COLO668 (cell line): ENCODE data around the gene SCFD2.
A peak's percentile ranks its signal among the peaks of the same experiment; 100 is the strongest.
"Not testable (repeated sequence)": the region's sequence is repeated elsewhere in the genome, so short reads cannot be mapped to it uniquely, and the experiment has no call there.

Experiments
- DNase-seq: peaks from one replicate; lab custom pipeline; 2025; ENCODE audit not compliant: unreplicated experiment; lab: John Stamatoyannopoulos, UW

The SCFD2 gene

DNA sequence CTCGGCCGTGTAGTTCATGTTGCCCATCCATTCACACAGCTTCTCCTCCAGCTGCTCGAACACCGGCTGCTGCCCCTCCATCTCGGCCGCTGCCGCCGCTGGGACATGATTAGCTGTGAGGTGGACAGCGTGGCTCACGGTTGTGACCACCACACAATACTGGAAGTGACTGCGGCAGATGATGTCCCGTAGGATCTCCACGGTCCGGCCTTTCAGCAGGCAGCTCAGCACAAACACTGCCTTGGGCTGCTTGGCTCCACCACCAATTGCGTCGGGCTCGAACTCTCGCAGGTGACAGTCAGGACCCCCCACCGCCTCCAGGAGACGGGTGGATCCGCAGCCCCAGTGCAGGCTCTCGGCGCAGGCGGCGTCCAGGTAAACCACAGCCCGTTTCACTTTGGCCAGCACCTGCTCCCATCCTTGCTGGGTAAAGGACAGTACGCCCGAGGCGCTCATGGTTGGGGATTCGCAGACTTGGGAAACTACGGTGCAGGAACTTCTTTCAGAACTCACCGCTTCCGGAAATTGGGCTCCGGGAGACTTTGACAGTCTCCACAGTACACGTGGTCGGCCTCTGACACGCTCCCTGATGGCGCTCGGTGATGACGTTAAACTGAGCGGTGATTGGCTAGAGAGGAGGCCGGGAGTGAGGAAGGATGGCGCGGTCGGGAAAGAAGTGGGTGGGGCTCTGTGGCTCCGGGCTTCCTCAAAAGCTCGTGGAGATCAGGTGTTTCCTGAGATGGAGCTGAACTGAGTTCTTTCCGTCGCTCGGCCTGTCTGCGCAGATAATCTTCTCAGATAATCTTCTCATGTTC is at the start of gene SCFD2:
SCFD2 (minus strand) TSS at position 576 of the 815 bp plus-strand sequence.
- DNase-seq = peak; percentile 97

DNA sequence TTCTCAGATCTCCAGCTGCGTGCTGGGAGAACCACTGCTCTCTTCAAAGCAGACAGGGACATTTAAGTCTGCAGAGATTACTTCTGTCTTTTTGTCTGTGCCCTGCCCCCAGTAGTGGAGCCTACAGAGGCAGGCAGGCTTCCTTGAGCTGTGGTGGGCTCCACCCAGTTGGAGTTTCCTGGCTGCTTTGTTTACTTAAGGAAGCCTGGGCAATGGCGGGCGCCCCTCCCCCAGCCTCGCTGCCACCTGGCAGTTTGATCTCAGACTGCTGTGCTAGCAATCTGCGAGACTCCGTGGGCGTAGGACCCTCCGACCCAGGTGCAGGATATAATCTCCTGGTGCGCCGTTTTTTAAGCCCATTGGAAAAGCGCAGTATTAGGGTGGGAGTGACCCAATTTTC is 43.6 kb upstream of the SCFD2 start:
- DNase-seq = not testable (repeated sequence)

DNA sequence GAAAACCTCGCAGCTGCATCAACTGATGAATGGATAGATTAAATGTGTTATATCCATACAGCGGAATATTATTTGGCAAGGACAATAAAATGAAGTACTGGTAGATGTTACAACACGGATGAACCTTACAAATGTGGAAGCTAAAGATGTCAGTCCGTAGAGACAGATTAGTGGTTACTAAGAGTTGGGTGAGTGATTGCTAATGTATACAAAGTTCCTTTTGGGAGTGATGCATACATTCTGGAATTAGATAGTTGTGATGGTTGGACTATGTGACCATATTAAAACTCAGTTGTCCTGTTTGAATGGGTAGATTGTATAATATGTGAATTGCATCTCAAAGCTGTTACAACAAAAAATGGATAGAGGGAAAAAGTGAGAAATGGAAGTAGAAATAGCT is 14.4 kb upstream of the SCFD2 start:
- no peak for DNase-seq

DNA sequence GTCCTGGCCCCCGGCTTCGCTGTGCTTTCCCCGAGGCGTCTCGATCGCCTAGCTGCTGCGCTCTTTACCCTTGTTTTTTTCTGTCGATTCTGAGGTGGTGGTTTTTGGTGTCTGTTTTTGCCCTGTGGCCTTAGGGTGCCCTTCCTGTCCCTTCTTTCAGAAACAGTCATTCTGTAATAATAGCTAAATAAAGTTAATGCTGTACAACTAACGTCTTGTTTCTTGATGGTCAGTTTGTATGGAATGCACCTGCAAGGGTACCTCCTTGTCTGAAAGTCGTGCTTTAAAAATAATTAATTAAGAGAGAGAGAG is 12.3 kb upstream of the SCFD2 start:
- DNase-seq = no peak

DNA sequence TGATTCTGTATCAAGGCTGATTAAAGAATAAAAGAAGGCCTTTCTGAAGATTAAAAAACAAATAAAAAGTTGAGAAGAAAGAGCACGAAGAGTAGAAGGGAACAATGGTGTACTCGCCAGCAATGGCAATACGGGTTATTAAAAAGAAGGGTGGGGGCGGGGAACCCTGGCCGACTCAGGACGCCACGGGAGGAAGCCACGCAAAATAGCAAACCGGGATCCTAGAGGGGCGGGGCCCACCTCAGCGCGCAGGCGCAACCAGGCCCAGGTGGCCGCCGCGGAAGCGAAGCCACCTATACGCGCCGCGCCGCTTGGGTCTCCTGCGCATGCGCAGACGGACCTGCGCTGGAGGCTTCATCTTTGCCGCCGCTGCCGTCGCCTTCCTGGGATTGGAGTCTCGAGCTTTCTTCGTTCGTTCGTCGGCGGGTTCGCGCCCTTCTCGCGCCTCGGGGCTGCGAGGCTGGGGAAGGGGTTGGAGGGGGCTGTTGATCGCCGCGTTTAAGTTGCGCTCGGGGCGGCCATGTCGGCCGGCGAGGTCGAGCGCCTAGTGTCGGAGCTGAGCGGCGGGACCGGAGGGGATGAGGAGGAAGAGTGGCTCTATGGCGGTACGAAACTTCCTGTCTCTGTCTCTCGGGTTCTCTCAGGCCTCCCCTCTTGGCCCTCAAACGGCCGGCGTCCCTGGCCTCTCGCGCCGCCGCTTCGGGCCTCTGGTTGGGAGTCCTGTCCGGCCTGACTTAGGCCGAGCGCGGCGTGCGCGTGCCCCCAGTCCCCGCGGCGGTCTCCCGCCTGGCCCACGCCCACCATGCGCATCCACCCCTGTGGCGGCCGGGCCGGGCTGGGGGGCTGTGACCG is 11.7 kb upstream of the SCFD2 start, which contains the start of gene FIP1L1:
FIP1L1 (plus strand) TSS at position 323 of the 852 bp plus-strand sequence; CDS start at position 521, 198 bp downstream.
- DNase-seq = peak; percentile 97

DNA sequence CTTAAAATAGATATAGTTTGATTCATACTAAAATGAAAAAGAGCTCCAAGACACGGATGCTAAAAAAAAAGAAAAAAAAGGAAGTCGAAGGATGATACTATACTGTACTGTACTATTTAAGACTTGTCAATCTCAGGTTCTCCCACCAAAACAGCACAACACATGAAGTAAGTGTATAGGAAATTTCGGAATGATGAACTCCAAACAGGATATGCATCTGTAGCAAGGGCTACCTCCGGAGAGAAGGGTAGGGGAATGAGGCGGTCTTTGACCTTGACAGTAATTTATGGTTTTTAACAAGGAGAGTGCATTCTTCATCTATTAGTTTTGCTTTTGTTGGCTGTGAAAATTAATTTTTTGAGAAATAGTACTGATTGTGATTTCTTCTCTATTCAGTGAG is 11.0 kb upstream of the SCFD2 start:
- no peak for DNase-seq

DNA sequence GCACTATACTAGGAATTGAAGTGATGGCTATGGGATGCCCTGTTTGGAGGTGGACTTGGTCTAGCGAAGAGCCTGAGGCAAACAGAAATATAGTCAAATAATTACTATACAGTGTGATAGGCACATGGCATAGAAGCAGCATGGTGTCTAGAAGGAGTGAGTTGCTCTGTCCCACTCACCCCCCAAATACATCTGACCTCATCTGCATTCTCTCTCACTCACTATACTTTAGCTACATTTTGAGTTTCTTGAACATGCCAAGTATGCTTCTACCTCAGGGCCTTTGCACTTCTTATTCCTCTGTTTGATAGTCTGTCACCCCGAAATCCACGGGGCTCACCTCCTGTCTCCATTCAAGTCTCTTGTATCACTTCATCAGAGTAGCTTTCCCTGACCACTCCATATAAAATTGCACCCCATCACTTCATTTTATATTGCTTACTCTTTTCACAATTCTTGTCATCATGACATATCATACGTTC is 9.0 kb upstream of the SCFD2 start:
- DNase-seq = no peak

DNA sequence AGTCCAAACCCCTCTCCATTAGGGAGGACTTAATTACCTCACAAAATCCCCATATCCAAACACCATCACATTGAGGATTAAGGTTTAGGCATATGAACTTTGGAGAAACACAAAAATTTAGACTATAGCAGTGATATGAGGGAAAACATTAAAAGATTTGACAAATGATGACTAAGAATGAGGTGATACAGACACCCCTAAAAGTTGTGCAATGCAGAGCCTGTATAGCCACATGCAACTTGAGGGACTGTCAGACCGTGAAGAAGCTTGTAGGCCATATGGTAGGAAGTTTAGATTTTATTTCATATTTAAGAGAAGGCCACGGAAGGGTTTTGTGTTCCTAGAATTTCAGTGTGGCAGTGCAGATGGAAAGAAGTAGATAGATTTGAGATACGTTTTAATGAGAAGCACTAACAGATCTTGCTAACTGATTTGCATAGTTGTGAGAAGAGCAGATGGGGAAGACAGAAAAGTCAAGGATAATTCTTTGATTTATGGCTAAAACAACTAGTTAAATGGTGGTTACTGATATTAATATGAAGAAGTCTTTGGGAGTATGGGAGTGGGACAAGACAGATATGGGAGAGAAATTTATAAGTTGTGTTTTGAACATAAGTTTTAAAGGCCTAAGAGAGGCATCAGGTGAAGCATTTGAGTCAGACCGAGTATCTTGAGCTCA is 6.1 kb upstream of the SCFD2 start:
- no peak for DNase-seq

DNA sequence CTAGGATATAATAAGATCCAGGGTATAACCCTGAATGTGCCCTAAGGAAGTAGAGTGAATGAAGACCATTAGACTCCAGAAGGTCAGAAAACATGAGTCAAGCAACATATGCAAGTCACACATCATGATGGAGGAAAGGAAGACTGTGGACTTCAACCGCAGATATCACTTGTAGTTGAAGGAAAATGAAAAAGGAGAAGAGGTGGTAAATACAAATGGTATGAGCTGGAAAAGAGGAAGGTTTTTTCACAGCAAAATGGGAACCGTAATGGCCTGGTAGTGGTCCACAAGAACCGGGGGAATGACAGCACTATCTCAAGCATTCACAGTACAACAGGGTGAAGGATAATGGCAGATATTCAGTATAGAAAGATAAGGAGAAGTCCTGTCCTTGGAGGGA is 5.2 kb upstream of the SCFD2 start:
- DNase-seq = no peak

DNA sequence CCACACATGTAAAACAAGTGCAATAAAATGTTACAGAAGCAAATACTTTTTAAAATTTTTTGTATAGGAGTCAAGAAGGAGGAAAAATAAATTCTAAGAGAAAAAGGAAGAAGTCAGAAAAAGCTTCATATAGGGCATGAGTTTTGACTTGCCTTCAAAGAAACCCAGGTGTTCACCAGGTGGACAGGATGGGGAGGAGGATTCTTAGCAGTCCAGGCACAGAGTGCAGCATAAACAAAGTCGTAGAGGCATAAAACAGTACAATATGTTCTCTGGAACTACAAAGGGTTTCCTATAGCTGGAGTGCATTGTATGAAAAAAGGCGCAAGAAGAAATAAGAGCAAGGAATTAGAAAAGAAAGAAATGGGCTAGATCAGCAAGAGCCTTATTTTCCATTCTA is 1.9 kb upstream of the SCFD2 start:
- DNase-seq = no peak

DNA sequence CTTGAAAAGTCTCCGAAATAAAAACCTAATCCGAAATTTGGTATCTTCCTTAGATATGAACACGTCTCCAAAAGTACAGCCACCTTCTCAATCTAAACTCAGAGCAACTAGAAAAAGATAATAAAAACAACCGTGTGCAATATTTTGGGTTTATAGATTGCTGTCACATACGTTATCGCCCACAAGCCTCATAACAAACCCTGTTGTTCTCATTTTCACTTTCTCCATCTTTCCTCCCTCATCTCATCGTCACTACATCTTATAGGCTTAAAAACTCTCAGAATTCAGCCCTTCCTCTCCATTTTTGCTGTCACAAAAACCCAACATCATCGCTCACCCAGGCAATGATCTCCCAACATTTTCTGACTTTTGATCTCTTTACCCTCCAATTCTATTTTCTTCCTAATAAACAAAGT is 448 bp upstream of the SCFD2 start:
- DNase-seq = no peak

DNA sequence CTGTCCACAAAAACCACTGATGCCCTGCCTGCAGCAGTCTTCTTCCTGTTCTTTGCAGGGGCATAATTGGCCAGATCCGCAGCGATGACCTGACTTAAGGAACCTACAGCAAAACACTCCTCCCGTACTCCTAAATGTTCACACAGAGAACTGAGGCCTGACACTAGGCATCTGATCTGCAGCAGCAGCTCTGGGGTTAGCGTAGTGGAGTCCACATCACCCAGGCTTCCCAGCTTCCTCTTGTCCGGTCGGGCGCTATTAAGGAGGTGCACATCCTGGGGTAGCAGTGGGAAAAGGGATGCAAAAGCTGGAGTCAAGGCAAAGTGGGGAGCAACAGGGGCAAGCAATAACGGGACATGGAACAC is 758 bp downstream of the SCFD2 start:
- DNase-seq = peak; percentile 53

DNA sequence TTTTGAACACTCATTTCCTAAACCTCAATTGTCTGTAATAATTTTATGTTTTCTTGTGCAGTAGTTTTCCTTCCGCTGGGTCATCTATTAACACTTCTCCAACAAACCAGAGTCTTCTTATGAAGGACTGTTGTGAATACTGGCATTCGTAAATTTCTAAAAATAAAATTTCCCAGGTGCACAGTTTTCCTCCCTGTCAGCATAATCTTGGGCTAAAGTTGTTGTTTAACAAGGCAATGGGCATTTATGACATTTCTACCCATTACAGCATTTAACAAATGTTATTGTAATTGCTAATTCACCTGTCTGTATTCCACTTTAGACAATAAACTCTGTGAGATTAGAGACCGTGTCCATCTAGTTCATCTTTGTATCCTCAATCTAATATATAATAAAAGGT is 1.2 kb downstream of the SCFD2 start:
- DNase-seq = no peak

DNA sequence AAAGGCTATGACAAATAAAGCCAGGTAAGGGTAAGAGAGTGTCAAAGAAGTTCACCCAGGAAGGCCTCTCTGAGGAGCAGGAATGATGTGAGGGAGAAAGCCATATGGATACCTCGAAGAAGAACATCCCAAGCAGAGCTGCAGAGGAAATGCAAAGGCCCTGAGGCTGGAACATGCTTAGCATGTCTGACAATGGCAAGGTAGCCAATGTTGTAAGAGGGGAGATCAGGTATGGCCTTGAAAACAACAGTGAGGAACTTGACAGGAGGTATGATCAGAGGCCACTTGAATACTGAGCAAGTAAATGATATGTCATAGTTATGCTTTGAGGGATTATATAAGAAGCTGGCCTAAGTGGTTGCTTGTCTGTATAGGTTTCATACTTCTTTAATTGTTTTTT is 3.8 kb downstream of the SCFD2 start:
- DNase-seq = no peak

DNA sequence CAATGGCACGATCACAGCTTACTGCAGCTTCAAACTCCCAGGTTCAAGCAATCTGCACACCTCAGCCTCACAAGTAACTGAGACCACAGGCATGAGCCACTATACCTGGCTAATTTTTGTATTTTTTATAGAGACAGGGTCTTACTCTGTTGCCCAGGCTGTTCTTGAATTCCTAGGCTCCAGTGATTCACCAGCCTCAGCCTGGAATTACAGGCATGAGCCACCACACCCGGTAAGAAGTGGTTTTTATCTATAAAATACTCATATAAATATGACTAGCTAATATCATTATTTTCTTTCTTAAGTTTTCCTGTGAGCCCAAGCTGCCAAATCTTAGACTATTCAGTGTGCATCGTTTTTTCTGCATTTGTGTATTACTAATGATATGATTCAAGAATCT is 4.4 kb downstream of the SCFD2 start:
- no peak for DNase-seq

DNA sequence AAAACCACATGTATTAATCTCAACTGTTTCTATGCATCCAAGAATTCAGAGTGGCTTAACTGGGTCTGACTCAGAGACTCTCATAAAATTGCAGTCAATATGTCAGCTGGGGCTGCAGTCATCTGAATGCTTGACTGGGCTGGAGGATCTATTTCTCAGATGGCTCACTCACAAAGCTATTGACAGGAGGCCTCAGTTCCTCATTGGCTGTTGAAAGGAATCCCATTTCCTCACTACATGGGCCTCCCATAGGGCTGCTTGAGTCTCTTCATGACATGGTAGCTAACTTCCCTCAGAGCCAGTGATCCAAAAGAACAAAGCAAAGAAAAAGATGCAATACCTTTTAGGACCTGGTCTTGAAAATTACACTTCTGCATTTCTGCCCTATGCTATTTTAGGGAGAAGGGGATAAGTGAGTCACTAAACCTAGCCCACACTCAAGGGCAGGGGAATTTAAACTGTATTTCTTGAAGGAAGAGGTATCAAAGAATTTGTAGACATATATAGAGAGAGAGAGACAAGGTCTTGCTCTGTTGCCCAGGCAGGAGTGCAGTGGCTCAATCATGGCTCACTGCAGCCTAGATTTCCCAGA is 9.8 kb downstream of the SCFD2 start:
- no peak for DNase-seq

DNA sequence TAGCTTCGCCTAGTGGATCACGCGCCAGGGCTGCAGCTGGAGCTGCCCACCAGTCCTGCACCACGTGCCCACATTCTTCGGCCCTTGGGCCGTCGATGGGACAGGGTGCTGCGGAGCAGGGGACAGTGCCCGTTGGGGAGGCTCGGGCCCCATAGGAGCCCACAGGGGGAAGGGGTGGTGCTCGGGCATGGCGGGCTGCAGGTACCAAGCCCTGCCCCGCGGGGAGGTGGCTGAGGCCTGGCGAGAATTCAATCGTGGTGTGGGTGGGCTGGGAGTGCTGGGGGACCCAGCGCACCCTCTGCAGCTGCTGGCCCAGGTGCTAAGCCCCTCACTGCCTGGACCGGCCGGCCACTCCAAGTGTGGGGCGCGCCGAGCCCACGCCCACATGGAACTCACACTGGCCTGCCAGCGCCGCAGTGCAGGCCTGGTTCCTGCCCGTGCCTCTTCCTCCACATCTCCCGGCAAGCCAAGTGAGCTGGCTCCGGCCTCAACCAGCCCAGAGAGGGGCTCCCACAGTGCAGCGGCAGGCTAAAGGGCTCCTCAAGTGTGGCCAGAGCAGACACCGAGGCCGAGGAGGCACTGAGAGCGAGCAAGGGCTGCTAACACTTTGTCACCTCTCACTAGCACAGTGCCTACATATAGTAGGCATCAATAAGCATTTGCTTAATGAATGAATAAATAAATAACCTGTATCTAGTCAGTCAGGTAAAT is 11.7 kb downstream of the SCFD2 start:
- no peak for DNase-seq

DNA sequence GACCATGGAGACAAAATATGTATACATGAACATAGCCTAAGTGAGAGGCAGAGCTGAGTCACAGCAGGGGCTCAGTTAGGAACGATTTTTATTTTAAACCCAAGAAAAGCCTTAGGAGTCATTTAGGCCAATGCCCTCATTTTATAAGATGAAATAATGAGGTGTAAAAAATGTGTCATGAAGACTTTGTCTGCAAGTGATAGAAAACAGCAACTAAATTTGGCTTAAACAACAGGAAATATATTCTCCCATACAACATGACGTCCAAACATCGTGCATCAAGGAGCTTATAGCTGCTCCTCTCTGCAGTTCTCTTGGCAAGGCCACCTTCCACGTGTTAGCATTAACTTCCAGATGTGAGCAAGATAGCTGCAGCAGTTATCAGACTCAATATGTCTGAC is 16.8 kb downstream of the SCFD2 start:
- no peak for DNase-seq

DNA sequence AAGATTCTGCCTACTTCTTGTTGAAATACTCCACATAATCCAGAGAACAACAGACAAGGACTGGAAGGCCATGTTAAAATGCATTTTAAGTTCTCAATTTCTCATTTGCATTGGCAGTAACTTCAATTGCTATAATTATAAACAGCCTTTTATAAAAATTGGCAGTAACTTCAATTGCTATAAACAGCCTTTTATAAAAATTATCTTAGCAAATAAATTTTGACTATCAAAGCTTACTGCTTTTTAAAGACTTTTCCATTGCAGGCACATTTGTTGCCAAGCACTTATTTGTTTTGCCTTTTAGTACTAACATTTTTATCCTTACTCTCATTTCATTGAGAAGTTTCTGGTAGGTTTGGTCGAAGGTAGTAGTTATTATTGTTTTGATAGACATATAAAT is 17.8 kb downstream of the SCFD2 start:
- no peak for DNase-seq
